Stimulated activated CD4-positive, alpha-beta T cell treated with anti-CD3 and anti-CD28 coated beads, Interleukin-4, amount 100 ng/mL, for 48 hours (primary cell): ENCODE results near the gene P2RY8.
"Not testable (repeated sequence)": the region's sequence is repeated elsewhere in the genome, so short reads cannot be mapped to it uniquely, and the experiment has no call there.

Experiments
- DNase-seq, 2 donors: peaks; one replicate each; pipeline ENCODE4 v3.0.0-alpha.2; 2020; ENCODE audit warnings: low read depth in 2 of 2

Gene P2RY8

DNA sequence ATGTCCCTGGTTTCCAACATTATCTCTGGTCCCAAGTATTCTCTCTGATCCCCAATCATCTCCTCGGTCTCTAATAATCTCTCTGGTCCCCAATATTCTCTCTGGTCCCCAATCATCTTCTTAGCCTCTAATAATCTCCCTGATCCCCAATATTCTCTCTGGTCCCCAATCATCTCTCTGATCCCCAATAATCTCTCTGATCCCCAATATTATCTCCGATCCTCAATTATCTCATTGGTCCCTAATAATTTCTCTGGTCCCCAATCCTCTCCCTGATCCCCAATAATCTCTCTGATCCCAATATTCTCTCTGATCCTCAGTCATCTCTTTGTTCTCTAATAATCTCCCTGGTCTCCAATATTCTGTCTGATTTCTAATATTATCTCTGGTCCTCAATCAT, 16.6 kb downstream of the P2RY8 start:
- no peak for DNase-seq

DNA sequence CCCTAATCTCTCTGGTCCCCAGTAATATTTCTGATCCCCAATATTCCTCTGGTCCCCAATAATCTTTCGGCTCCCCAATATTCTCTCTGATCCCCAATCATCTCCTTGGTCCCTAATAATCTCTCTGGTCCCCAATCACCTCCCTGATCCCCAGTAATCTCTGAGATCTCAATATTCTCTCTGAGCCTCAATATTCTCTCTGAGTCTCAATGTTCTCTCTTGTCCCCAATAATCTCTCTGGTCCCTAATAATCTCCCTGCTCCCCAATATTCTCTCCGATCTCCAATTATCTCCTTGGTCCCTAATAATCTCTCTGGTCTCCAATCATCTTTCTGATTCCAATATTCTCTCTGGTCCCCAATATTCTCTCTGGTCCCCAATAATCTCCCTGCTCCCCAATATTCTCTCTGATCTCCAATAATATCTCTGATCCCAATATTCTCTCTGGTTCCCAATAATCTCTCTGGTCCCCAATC, 17.9 kb downstream of the P2RY8 start:
- no peak for DNase-seq

GRCh38 chrX:1518512-1518911, 18.5 kb downstream of the P2RY8 start:
- DNase-seq: no peak

DNA sequence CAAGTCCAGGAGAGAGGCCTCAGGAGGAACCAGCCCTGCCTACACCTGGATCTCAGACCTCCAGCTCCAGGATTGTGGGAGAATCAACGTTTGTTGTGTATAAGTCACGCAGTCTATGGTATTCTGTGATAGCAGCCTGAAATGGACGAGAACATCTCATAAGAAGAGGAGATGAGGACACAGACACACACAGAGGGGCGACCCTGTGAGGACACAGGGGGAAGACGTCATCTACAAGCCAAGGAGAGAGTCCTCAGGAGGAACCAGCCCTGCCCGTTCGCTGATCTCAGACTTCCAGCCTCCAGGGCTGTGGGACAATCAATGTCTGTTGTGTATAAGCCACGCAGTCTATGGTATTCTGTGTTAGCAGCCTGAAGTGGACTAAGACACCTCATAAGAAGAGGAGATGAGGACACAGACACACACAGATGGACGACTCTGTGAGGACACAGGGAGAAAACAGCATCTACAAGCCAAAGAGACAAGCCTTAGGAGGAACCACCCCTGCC, 20.3 kb downstream of the P2RY8 start:
- no peak for DNase-seq

- no peak for DNase-seq
Measured at GRCh38 chrX:1511829-1512228, 25.2 kb downstream of the P2RY8 start.

DNA sequence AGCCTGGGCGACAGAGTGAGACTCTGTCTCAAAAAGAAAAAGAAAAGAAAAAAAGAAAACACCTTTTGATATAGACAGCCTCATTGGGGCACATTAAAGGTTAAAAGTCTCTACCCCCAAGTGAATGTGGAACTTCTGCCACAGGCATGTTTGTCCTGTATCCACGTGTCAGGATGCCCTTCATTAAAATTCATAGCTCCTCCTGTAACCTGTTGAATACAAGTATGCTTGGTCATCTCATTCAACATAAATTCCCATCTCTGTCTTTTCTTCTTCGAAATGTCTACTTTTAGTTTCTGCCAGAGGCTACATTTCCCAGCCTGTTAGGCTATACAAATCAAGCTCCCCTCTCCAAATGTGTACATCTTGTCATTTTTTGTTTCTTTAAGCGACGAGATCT, 25.8 kb downstream of the P2RY8 start:
- no peak for DNase-seq

- DNase-seq: no peak
Measured at GRCh38 chrX:1507511-1508463, 29.2 kb downstream of the P2RY8 start.

DNA sequence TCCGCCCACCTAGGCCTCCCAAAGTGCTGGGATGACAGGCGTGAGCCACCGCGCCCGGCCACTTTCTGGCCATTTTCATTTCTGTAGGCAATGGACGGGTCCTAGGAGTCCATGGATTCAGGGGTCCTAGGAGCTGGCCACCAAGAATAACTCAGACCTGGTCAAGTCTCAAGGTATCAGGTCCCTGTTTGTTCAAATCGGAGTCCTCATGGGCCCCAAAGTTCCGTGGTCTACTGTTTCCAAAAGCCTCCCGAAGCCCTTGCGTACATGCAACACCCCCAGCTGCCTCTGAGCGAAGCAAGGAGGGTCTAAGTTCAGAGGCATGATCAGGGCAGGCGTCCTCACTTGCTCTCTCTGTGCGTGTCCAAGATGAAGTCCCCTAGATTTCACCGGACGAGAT, 30.1 kb downstream of the P2RY8 start:
- no peak for DNase-seq

DNA sequence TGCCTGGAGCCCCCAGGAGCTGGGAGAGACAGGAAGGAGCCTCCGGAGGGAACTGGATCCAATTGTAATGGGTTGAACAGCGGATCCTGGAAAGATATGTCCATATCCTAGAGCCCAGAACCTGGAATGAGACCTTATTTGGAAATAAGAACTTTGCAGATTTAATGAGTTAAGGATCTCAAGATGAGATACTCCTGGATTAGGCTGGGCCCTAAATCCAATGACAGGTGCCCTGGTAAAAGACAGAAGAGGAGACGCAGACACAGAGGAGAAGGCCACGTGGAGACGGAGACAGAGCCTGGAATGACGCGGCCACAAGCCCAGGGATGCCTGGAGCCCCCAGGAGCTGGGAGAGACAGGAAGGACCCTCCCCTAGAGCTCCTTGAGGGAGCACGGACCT, 34.1 kb downstream of the P2RY8 start:
- DNase-seq: no peak

GRCh38 chrX:1502241-1502640, 34.7 kb downstream of the P2RY8 start:
- DNase-seq: no peak

- no peak for DNase-seq
Measured at GRCh38 chrX:1500701-1501624, 36.0 kb downstream of the P2RY8 start.

DNA sequence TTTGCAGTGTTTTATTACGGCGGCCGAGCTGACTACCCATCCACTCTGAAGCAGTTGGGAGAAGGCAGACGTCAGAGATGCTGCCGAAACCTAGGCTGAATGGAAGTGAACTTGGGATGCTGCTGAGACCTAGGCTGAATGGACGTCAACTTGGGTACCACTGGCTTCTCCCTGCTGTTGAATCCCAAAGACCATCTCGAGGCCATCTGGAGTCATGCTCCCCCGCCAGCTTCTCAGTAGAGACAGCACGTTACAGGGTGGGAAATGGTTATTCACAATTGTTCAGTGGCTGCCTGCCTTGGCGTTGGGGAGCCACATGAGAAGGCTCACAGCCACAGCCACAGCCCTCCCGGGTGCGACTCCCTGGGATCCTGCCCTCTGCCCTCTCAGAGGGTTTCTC, 40.9 kb downstream of the P2RY8 start:
- no peak for DNase-seq

- DNase-seq: no peak
Measured at GRCh38 chrX:1493877-1494510, 43.0 kb downstream of the P2RY8 start.

DNA sequence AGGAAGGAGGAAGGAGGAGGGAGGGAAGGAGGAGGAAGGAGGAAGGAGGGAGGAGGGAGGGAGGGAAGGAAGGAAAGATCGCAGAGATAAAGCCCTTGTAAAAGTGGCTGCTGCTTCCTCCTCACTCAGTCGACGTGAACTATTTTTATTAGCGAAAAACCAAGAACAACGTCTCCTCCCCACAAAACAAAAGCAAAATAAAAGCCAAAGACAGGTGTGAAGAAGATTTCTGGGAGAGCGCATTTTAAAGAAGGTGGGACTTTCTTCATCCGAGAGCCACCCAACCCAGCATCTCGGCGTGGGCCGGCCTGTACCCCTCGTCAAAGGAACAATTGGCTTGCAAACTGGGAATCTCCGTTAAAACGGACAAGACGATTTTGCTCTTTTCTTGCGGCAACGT, 43.6 kb downstream of the P2RY8 start:
- DNase-seq: no peak

DNA sequence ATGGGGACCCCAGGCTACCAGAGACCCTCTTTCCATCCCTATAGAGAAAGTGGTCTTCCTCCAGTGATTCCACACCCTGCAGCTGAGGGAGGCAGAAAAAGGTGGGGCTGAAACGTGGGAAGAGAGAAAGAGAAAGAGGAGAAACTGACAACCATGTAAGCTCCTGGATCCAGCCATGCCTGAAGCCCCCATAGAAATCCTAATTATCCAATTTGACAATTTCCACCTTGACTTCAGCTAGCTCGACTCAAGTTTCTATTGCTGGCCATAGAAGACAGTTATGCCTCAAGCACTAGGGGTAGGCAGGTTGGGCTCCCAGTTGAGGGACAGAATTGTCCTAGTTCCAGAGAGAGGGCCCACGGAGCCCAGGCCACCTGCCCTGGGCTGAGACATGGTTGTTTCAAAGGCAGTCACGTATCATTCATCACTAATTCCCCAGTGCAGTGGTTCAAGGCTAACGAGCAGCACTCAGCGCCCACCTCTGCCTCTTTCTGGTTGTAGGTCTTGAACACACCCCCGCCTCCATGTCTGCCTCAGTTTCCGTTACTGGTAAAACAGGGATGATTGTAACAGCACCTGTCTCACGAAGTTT, 44.5 kb downstream of the P2RY8 start:
- DNase-seq: no peak

DNA sequence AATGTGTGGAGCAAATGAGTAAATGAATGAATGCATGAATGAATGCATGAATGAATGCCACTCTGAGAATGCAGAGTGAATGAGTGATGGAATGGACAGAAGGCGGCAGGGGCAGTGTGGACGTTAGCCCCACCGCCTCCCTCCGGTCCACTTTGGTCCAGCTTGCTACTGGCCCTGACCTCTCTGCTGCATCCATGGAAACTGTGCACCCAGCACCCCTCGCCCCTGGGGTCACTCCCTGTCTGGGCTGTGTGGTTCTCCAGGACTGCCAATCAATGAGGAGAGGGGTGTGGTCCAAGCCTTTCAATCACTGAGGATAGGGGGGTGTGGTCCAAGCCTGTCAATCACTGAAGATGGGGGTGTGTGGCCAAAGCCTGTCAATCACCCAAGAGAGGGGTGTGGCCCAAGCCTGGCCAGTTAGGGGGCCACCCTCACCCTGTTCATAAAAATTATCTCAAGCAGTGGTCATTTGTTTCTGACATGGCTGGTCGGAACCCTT, 45.1 kb downstream of the P2RY8 start:
- peak; percentile 51 to 56 for DNase-seq

GRCh38 chrX:1491248-1491647, 45.7 kb downstream of the P2RY8 start:
- not testable (repeated sequence) for DNase-seq

DNA sequence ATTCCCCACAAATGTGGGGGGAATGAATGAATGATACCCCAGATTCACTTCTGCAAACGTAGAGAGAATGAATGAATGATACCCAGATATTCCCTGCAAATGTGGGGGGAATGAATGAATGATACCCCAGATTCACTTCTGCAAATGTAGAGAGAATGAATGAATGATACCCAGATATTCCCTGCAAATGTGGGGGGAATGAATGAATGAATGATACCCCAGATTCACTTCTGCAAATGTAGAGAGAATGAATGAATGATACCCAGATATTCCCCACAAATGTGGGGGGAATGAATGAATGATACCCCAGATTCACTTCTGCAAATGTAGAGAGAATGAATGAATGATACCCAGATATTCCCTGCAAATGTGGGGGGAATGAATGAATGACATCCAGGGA, 46.3 kb downstream of the P2RY8 start:
- DNase-seq: not testable (repeated sequence)

- not testable (repeated sequence) for DNase-seq
Measured at GRCh38 chrX:1489354-1489753, 47.6 kb downstream of the P2RY8 start.

DNA sequence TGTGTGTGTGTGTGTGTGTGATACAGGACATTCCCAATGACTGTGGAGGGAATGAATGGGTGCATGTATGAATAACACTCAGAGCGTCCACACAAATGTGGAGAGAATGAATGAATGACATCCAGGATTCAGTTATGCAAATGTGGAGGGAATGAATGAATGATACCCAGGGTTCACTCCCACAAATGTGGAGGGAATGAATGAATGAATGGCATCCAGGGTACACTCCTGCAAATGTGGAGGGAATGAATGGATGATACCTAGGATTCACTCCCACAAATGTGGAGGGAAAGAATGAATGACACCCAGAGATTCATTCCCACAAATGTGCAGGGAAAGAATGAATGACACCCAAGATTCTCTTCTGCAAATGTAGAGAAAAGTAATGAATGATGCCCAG, 48.2 kb downstream of the P2RY8 start:
- no peak for DNase-seq

DNA sequence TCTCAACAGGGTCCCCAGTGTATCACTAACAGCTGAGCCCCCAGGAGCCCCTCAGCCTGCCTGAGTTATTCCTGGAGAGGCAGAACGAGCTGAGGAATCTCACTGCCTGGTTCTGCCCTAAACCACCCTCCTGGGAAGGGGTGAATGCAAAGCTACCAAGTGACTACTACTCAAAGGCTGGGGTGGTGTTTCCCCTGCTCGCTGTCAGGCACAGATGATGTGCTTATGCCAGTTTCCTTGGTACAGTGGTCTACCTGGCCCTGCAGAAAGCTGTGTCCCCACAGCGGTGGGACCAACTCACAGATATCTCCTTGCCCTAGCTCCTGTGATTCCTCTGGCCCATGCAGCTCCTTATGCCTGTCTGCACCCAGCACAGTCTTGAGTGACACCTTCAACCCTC, 48.8 kb downstream of the P2RY8 start:
- no peak for DNase-seq
